GM18520 (cell line): ENCODE measurements around the gene ZNF334.

Experiments used
- ATAC-seq: cut with Tn5 transposase; IDR thresholded peaks from one replicate; pipeline ENCODE4 v1.9.1; 2021; ENCODE audit not compliant: unreplicated experiment

Gene ZNF334

GRCh38 chr20:46488451-46488850 is 24.9 kb downstream of the ZNF334 start:
- no peak for ATAC-seq

- ATAC-seq, result no peak
These were observed 25.7 kb downstream of the ZNF334 start for GRCh38 chr20:46487628-46488027.

GRCh38 chr20:46485431-46485830 is 27.9 kb downstream of the ZNF334 start:
- no peak for ATAC-seq

GRCh38 chr20:46484954-46485353 is 28.4 kb downstream of the ZNF334 start:
- ATAC-seq, result no peak

- ATAC-seq, result no peak
These were observed 29.5 kb downstream of the ZNF334 start for GRCh38 chr20:46483879-46484278.

- ATAC-seq, result no peak
These were observed 30.5 kb downstream of the ZNF334 start for GRCh38 chr20:46482864-46483263.

GRCh38 chr20:46477640-46478039 is 35.7 kb downstream of the ZNF334 start:
- no peak for ATAC-seq

- ATAC-seq, result no peak
These were observed 36.1 kb downstream of the ZNF334 start for GRCh38 chr20:46477225-46477624.

- ATAC-seq, result no peak
These were observed 44.9 kb downstream of the ZNF334 start for GRCh38 chr20:46468508-46468907.

- ATAC-seq, result no peak
These were observed 48.9 kb downstream of the ZNF334 start for GRCh38 chr20:46464451-46464850.

- ATAC-seq, result no peak
These were observed 49.5 kb downstream of the ZNF334 start for GRCh38 chr20:46463852-46464251.

- ATAC-seq, result no peak
These were observed 51.6 kb downstream of the ZNF334 start for GRCh38 chr20:46461808-46462207.

- ATAC-seq, result no peak
These were observed 54.3 kb downstream of the ZNF334 start for GRCh38 chr20:46458866-46459750.

- ATAC-seq, result no peak
These were observed 56.9 kb downstream of the ZNF334 start for GRCh38 chr20:46456255-46457028.

GRCh38 chr20:46455729-46456128 is 57.6 kb downstream of the ZNF334 start:
- no peak for ATAC-seq
